GM19043 (cell line): ENCODE measurements around the gene CHD1.
"Not testable (repeated sequence)": the region's sequence is repeated elsewhere in the genome, so short reads cannot be mapped to it uniquely, and the experiment has no call there.

Experiments
- ATAC-seq: cut with Tn5 transposase; IDR thresholded peaks from one replicate; pipeline ENCODE4 v1.9.1; 2021; ENCODE audit warnings: low read depth; ENCODE audit not compliant: unreplicated experiment

Gene CHD1

GRCh38 chr5:98928873-98929709 is at the start of gene CHD1:
TSS of gene CHD1 (minus strand) at chr5:98929007. CDS start at chr5:98926386, 2,621 bp downstream.
- peak; percentile 43 for ATAC-seq

- no peak for ATAC-seq
Observed at GRCh38 chr5:98978528-98978927, 49.7 kb upstream of the CHD1 start.

GRCh38 chr5:98977723-98978122 is 48.9 kb upstream of the CHD1 start:
- no peak for ATAC-seq

- ATAC-seq, result peak; percentile 85
Observed at GRCh38 chr5:98975682-98976407, 47.0 kb upstream of the CHD1 start.

- ATAC-seq, result no peak
Observed at GRCh38 chr5:98975223-98975622, 46.4 kb upstream of the CHD1 start.

- no peak for ATAC-seq
Observed at GRCh38 chr5:98969400-98969799, 40.6 kb upstream of the CHD1 start.

- no peak for ATAC-seq
Observed at GRCh38 chr5:98968056-98968564, 39.3 kb upstream of the CHD1 start.

- no peak for ATAC-seq
Observed at GRCh38 chr5:98965226-98965625, 36.4 kb upstream of the CHD1 start.

- ATAC-seq, result no peak
Observed at GRCh38 chr5:98964621-98965020, 35.8 kb upstream of the CHD1 start.

- ATAC-seq, result no peak
Observed at GRCh38 chr5:98963019-98963418, 34.2 kb upstream of the CHD1 start.

- no peak for ATAC-seq
Observed at GRCh38 chr5:98962587-98962986, 33.8 kb upstream of the CHD1 start.

GRCh38 chr5:98961665-98962344 is 33.0 kb upstream of the CHD1 start:
- ATAC-seq, result no peak

GRCh38 chr5:98957307-98957706 is 28.5 kb upstream of the CHD1 start:
- no peak for ATAC-seq

GRCh38 chr5:98955888-98956287 is 27.1 kb upstream of the CHD1 start:
- not testable (repeated sequence) for ATAC-seq

- ATAC-seq, result not testable (repeated sequence)
Observed at GRCh38 chr5:98955471-98955870, 26.7 kb upstream of the CHD1 start.

GRCh38 chr5:98954392-98955028 is 25.7 kb upstream of the CHD1 start:
- no peak for ATAC-seq

- no peak for ATAC-seq
Observed at GRCh38 chr5:98942847-98943246, 14.0 kb upstream of the CHD1 start.

GRCh38 chr5:98941131-98941883 is 12.5 kb upstream of the CHD1 start:
- ATAC-seq, result no peak

- ATAC-seq, result no peak
Observed at GRCh38 chr5:98940581-98940980, 11.8 kb upstream of the CHD1 start.

- ATAC-seq, result no peak
Observed at GRCh38 chr5:98938464-98938863, 9.7 kb upstream of the CHD1 start.
